OCI-LY3 (cell line): ENCODE data around the gene MSMP.

Experiments used
- H2AFZ ChIP-seq: fragments of 200-600, 300-600 bp; shearing (Covaris generic); 2 replicates; pipeline ENCODE4 v1.6.0; 2014; ENCODE audit warnings: antibody characterized with exemption, low read depth, low read length
- H3K27ac ChIP-seq: fragments of 200-600, 300-600 bp; sonication (generic); 2 replicates; pipeline ENCODE4 v1.5.1; 2014; ENCODE audit warnings: mild to moderate bottlenecking, low read length, moderate library complexity, mixed read lengths
- H3K27me3 ChIP-seq: fragments of 200-600, 300-600 bp; sonication (generic); 2 replicates; pipeline ENCODE4 v1.6.1; 2014; ENCODE audit warnings: low read depth, low read length, mixed read lengths
- H3K36me3 ChIP-seq: fragments of 200-600, 300-600 bp; sonication (generic); replicated peaks from 2 replicates; pipeline ENCODE3; 2014; ENCODE audit warnings: low read depth, low read length, mixed read lengths
- H3K4me1 ChIP-seq: fragments of 300-600, 200-600 bp; sonication (generic); 2 replicates; pipeline ENCODE4 v1.6.1; 2014; ENCODE audit warnings: low read length, mixed read lengths
- H3K4me2 ChIP-seq: fragments of 200-600, 300-600 bp; sonication (generic); 2 replicates; pipeline ENCODE4 v1.6.1; 2014; ENCODE audit warnings: low read length, mixed read lengths
- H3K4me3 ChIP-seq: fragments of 300-600, 200-600 bp; sonication (generic); 2 replicates; pipeline ENCODE4 v1.5.1; 2014; ENCODE audit warnings: antibody characterized with exemption, mild to moderate bottlenecking, low read length, moderate library complexity
- H3K79me2 ChIP-seq: fragments of 300-600, 200-600 bp; shearing (Covaris generic); 2 replicates; pipeline ENCODE4 v1.6.1; 2014; ENCODE audit warnings: mild to moderate bottlenecking, low read length, mixed read lengths
- H3K9ac ChIP-seq: fragments of 300-600, 200-600 bp; shearing (Covaris generic); 2 replicates; pipeline ENCODE4 v1.6.0; 2014; ENCODE audit warnings: mild to moderate bottlenecking, low read length, moderate library complexity
- H3K9me3 ChIP-seq: fragments of 200-600, 300-600 bp; shearing (Covaris generic); 2 replicates; pipeline ENCODE4 v1.6.1; 2014; ENCODE audit warnings: low read length, mixed read lengths; ENCODE audit not compliant: insufficient read depth
- H4K20me1 ChIP-seq: fragments of 200-600, 300-600 bp; sonication (generic); 2 replicates; pipeline ENCODE4 v1.6.1; 2016; ENCODE audit warnings: low read length, mixed read lengths; ENCODE audit not compliant: insufficient read depth
- EZH2phosphoT487 ChIP-seq: fragments of 200-600 bp; shearing (Covaris generic); IDR thresholded peaks from 2 replicates; pipeline ENCODE4 v1.6.1; 2018; ENCODE audit warnings: antibody characterized with exemption, mixed run types, low read depth
- TF ChIP-seq, protein P1 (sequence below): fragments of 200-600, 300-600 bp; sonication (generic); IDR thresholded peaks from 2 replicates; pipeline ENCODE4 v1.5.1; 2014; ENCODE audit warnings: antibody characterized with exemption, low read length, low read depth

Gene MSMP

DNA sequence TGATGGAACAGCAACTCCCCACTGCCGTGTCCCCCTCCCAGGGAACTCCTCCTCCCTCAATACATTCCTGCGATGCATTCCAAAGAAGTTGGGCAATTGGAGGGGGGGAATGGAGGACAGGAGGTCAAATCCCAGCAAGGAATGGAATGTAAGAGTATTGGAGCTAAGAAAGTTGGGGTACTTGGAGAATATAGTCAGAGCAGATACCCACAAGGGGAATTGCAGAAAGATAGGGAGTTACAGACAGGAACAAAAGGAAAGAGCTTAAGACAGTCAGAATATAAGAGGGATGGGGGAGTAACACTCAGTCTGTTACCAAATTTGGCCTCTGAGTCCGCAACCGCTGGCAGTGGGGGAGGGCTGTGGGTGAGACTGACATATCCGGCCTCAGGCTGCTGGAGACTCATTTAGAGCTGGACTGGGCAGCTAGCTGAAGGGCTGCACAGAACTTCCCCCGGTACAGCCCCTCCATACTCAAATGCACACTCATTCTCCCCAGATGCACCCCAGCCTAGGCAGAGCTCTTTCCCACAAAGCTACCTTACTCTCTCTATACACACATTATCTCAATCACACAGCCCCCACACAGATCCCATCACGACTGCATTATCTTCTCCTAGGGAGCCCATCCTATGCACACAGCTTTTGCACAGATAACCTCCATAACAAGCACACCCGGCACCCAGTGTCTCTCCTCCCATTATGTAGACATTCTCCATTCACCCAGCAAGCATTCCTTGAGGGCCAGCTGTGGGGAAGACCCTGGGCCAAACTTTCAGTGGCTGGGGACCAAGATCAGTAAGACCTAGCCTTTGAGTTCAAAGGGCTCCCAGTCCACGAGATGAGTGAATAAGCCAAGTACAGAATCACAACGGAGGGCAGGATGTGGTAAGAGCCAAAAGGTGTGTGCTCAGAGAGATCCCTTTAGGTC is 25.8 kb downstream of the MSMP start:
- H3K36me3 ChIP-seq = peaks cover 31% of the 10 kb centered on the region
- no peak for TF ChIP-seq EZH2phosphoT487
- TF ChIP-seq, protein P1, sequence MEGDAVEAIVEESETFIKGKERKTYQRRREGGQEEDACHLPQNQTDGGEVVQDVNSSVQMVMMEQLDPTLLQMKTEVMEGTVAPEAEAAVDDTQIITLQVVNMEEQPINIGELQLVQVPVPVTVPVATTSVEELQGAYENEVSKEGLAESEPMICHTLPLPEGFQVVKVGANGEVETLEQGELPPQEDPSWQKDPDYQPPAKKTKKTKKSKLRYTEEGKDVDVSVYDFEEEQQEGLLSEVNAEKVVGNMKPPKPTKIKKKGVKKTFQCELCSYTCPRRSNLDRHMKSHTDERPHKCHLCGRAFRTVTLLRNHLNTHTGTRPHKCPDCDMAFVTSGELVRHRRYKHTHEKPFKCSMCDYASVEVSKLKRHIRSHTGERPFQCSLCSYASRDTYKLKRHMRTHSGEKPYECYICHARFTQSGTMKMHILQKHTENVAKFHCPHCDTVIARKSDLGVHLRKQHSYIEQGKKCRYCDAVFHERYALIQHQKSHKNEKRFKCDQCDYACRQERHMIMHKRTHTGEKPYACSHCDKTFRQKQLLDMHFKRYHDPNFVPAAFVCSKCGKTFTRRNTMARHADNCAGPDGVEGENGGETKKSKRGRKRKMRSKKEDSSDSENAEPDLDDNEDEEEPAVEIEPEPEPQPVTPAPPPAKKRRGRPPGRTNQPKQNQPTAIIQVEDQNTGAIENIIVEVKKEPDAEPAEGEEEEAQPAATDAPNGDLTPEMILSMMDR = no peak
- H3K4me2 ChIP-seq = peak overlapping the region; percentile 96
- peaks cover 38% of the 10 kb centered on the region for H4K20me1 ChIP-seq
- no peak overlapping the region for H2AFZ ChIP-seq
- H3K27me3 ChIP-seq = no peaks in the 10 kb centered on the region
- H3K9ac ChIP-seq = no peak overlapping the region
- H3K4me1 ChIP-seq = peaks cover 41% of the 10 kb centered on the region
- H3K27ac ChIP-seq = no peak overlapping the region
- peak overlapping the region; percentile 39; the same call in 1 of the 2 replicates for H3K4me3 ChIP-seq
- no peaks in the 10 kb centered on the region for H3K9me3 ChIP-seq
- peaks cover 64% of the 10 kb centered on the region for H3K79me2 ChIP-seq

DNA sequence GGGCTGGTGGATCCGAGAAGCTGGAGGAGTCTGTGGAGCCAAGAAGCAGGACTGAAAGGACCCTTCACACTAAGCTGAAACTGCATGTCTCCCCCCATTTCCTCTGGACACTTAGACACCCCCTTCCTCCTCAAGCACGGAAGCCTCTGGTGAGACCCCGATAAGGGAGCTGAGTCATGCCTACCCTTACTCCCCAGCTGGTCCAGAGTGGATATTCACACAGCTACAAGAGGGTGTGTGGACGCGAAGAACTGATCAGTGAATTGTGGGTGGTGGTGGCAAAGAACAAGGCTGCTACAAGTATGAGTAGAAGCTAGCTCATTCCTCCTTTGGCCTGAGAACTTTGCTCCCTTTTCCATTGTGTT is 26.4 kb downstream of the MSMP start:
- Histone ChIP-seq H3K4me2 (no peak overlapping the region), H3K4me3 (no peak overlapping the region), H3K27ac (no peak overlapping the region), H3K4me1 (peaks cover 38% of the 10 kb centered on the region), H4K20me1 (peaks cover 38% of the 10 kb centered on the region), H3K36me3 (peaks cover 35% of the 10 kb centered on the region), H2AFZ (no peak overlapping the region), H3K79me2 (peaks cover 57% of the 10 kb centered on the region), H3K27me3 (no peaks in the 10 kb centered on the region), H3K9ac (no peak overlapping the region), H3K9me3 (no peaks in the 10 kb centered on the region)
- no peak for TF ChIP-seq EZH2phosphoT487
- TF ChIP-seq, protein P1 = no peak

DNA sequence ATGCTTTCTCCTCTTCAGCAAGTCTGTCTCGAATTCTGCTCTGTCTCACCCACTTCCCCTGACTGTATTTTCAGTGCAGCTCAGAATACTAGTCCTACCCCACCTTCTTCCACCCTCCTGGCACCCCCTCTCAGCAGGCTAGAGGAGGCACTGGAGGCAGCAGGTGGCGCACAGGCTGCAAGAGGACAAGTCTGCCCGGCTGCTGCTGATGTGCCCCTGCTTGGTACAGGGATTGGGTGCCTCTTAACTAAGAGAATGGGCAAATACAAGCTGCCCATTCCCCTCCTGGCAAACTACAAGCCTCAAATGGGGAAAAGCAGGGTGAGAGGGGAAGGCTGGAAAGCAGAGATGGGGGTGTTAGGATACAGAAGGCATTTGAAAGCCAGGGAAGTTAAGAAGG is 27.1 kb downstream of the MSMP start:
- H3K27ac ChIP-seq = 0 out of 2 replicates have a peak overlapping the region, but pooled peaks have one; percentile 11
- peaks cover 38% of the 10 kb centered on the region for H3K4me1 ChIP-seq
- H3K4me3 ChIP-seq = no peak overlapping the region
- no peaks in the 10 kb centered on the region for H3K9me3 ChIP-seq
- H3K9ac ChIP-seq = no peak overlapping the region
- H3K27me3 ChIP-seq = no peaks in the 10 kb centered on the region
- H3K4me2 ChIP-seq = no peak overlapping the region
- H4K20me1 ChIP-seq = peaks cover 38% of the 10 kb centered on the region
- peaks cover 56% of the 10 kb centered on the region for H3K79me2 ChIP-seq
- peaks cover 40% of the 10 kb centered on the region for H3K36me3 ChIP-seq
- H2AFZ ChIP-seq = no peak overlapping the region
- TF ChIP-seq EZH2phosphoT487 = no peak

DNA sequence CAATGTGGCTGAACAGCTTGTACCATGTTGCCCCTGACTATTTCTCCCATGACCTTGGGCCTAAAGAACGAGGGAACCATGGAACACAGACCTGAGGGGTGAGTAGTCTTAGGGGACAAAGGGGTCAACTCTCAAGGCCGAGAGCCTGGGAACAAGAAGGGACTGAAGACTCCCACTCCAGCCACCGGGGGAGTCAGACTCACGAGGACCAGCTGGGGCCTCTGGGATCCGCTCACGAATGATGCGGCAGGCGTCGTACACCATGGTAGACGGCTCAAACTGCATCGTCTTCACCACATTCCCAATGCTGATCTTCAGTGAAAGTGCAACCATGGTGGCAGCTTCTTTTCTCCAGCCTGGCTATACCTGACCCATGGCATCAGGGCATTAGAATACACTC is 28.7 kb downstream of the MSMP start:
- Histone ChIP-seq H3K27ac (no peak overlapping the region), H3K79me2 (peaks cover 41% of the 10 kb centered on the region), H2AFZ (no peak overlapping the region), H3K4me1 (peaks cover 30% of the 10 kb centered on the region), H3K4me3 (no peak overlapping the region), H3K4me2 (no peak overlapping the region), H3K36me3 (peaks cover 55% of the 10 kb centered on the region), H3K27me3 (no peaks in the 10 kb centered on the region), H3K9me3 (no peaks in the 10 kb centered on the region), H4K20me1 (peaks cover 38% of the 10 kb centered on the region), H3K9ac (no peak overlapping the region)
- no peak for TF ChIP-seq EZH2phosphoT487
- TF ChIP-seq, protein P1 = no peak
